Skeletal muscle tissue (tissue), 4 donors: ENCODE results near the gene FBRSL1. TPM values are rescaled to one million over a fixed set of nuclear protein-coding genes. Genes with fewer than 3 reads are reported as not detected.
"Not testable (repeated sequence)": the region's sequence is repeated elsewhere in the genome, so short reads cannot be mapped to it uniquely, and the experiment has no call there.

Source experiments
- H3K27ac ChIP-seq: one replicate; pipeline ENCODE4 v1.7.0; 2013; ENCODE audit warnings: mild to moderate bottlenecking, low read depth, low read length, inconsistent platforms
- H3K27me3 ChIP-seq, 3 donors: one replicate each; pipeline ENCODE4 v1.7.0; 2013; ENCODE audit warnings: low read length in 3 of 3; ENCODE audit not compliant: control insufficient read depth in 3 of 3, insufficient read depth in 3 of 3
- H3K36me3 ChIP-seq, 3 donors: one replicate each; pipeline ENCODE4 v1.7.0; 2013; ENCODE audit warnings: low read length in 3 of 3; ENCODE audit not compliant: control insufficient read depth in 3 of 3, insufficient read depth in 3 of 3
- H3K4me1 ChIP-seq, 3 donors: one replicate each; pipeline ENCODE4 v1.7.0; 2013; ENCODE audit warnings: low read length in 3 of 3, mild to moderate bottlenecking in 3 of 3; ENCODE audit not compliant: control insufficient read depth in 3 of 3, insufficient read depth in 3 of 3
- H3K4me3 ChIP-seq, 3 donors: one replicate each; pipeline ENCODE4 v1.7.0; 2013; ENCODE audit warnings: low read length in 3 of 3
- H3K9ac ChIP-seq, 3 donors: one replicate each; pipeline ENCODE4 v1.7.0; 2013; ENCODE audit warnings: low read length in 3 of 3, mild to moderate bottlenecking in 3 of 3, moderate library complexity in 2 of 3, low read depth in 1 of 3
- H3K9me3 ChIP-seq, 3 donors: one replicate each; pipeline ENCODE4 v1.7.0; 2013; ENCODE audit warnings: low read length in 3 of 3; ENCODE audit not compliant: control insufficient read depth in 3 of 3
- total RNA-seq: library from RNA; depleted of rRNA; stranded (reverse); fragments of >200 nt; gene quantifications from one replicate; pipeline ENCODE4 v1.2.3, GENCODE V29; 2014
- donor health status: Osteomylitis.

Gene FBRSL1
- 6.8 TPM for total RNA-seq

DNA sequence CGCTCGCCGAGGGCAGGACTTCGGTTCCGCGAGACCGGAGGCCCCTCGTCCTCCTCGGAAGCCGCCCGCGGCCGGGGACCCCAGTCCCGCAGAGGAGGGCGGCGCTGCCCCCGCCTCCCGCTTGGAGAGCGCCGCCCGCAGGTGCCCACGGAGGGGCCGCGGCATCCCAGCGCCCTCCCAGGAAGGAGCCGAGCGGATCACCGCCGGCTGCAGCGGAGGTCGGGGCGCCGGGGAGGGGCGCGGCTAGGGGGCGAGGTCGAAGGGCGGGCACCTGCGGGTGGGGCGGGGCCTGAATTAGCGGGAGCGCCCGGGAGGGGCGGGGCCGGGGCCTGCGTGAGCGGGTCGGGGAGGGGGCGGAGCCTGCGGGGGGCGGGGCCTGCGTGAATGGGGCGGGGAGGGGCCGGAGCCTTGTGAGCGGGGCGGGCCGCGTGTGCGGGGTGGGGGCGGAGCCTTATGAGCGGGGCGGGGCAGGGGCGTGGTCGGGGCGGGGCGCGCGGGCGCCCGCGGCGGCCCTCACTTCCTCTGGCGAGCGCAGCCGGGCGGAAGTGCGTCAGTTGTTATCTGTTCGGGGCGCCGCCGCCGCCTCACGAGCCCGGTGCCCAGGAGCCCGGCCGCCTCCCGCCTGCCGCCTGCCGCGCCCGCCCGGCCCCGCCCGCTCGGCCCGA is at the start of gene FBRSL1:
Gene FBRSL1 (plus strand): TSS at position 550 of the 665 bp plus-strand sequence.
- peak within 1 kb of the TSS; percentile 36 for H3K27ac ChIP-seq
- H3K9ac ChIP-seq, result peak within 1 kb of the TSS; percentile 75 to 83 (median 80)
- H3K27me3 ChIP-seq, result no peaks in the 10 kb centered on the region
- H3K4me1 ChIP-seq, result peaks cover 40 to 45% (median 41%) of the 10 kb centered on the region in 3 donors
- H3K36me3 ChIP-seq, result peaks cover 2 to 5% (median 5%) of the 10 kb centered on the region in 3 donors
- H3K4me3 ChIP-seq, result peak within 1 kb of the TSS; percentile 74 to 83 (median 81)
- no peaks in the 10 kb centered on the region for H3K9me3 ChIP-seq

DNA sequence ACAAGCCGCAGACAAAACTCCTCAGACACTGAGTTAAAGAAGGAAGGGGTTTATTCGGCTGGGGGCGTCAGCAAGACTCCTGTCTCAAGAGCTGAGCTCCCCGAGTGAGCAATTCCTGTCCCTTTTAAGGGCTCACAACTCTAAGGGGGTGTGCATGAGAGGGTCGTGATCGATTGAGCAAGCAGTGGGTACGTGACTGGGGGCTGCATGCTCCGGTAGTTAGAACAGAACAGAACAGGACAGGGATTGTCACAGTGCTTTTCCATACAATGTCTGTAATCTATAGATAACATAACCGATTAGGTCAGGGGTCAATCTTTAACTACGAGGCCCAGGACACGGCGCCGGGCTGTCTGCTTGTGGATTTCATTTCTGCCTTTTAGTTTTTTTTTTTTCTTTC is 49.5 kb upstream of the FBRSL1 start:
- not testable (repeated sequence) for H3K4me3 ChIP-seq, H3K9me3 ChIP-seq, H3K36me3 ChIP-seq, H3K4me1 ChIP-seq, H3K27ac ChIP-seq, H3K9ac ChIP-seq
- H3K27me3 ChIP-seq, result peaks cover 11 to 60% (median 38%) of the 10 kb centered on the region in 3 donors

DNA sequence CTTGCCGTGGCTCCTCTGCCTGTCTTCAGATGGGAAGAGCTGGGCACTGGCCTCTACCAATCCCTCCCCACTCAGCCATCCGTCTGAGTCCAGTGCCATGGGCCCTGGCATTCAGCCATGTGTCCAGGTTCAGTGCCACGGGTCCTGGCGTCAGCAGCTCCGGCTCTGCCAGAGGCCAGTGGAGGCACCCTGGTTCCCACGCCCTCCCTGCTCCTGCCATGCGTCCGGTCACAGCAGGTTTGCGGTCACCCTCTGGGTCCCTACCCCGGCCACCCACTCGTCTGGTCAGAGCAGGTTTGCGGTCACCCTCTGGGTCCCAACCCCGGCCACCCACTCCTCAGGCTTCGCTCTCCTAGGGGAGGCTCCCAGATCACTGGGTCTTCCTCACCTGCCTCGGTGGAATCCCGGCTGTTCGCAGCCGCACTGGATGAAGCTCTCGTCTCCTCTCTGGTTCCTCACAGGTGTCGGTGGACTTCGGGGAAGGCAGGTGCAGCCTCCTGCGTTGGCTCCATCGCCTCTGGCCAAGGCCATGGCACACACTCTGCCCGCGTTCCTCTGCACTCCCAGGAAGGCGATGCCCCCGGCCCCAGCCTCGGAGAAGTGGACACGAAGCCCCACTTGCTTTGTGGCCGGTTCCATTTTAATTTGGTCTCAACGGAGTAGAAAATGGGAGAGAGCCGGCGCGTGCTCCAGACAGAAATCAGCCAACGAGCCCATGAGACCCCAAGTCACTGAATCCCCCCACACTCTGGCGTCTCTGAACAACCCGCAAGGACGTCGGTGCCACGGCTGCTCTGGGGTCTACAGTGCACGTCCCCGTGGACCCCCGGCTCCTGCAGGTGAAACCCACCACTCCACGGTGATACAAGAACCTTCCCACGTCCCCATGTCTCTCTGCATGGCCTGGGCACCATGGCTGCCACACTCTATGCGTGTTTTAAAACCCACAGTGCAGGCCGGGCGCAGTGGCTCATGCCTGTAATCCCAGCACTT is 47.8 kb upstream of the FBRSL1 start:
- no peak overlapping the region for H3K4me3 ChIP-seq
- no peaks in the 10 kb centered on the region for H3K36me3 ChIP-seq
- no peaks in the 10 kb centered on the region for H3K9me3 ChIP-seq
- no peak overlapping the region for H3K9ac ChIP-seq
- peaks cover 10 to 55% (median 33%) of the 10 kb centered on the region in 3 donors for H3K27me3 ChIP-seq
- no peaks in the 10 kb centered on the region for H3K4me1 ChIP-seq
- no peak overlapping the region for H3K27ac ChIP-seq

DNA sequence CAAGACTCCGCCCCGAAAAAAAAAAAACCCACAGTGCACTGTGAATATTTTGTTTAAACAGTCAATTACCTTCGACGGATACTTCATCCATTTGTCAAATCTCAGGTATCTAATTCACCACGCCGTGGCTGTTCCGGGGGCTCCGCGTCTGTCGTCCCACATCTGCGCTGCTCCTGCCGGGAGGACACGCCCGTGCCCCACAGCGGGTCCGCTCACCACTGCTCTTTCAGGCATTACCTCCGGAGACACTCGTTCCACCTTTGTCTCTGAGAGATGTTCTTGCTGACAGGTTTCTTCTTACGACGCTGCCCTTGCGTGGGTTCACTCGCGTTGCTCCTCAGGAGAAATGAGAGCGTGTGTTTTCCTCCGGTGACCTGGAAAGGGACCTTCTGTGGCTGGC is 46.9 kb upstream of the FBRSL1 start:
- Histone ChIP-seq H3K27ac (no peak overlapping the region), H3K27me3 (peaks cover 6 to 54% (median 30%) of the 10 kb centered on the region in 3 donors), H3K4me1 (no peaks in the 10 kb centered on the region), H3K36me3 (no peaks in the 10 kb centered on the region), H3K4me3 (no peak overlapping the region), H3K9me3 (no peaks in the 10 kb centered on the region), H3K9ac (no peak overlapping the region)

DNA sequence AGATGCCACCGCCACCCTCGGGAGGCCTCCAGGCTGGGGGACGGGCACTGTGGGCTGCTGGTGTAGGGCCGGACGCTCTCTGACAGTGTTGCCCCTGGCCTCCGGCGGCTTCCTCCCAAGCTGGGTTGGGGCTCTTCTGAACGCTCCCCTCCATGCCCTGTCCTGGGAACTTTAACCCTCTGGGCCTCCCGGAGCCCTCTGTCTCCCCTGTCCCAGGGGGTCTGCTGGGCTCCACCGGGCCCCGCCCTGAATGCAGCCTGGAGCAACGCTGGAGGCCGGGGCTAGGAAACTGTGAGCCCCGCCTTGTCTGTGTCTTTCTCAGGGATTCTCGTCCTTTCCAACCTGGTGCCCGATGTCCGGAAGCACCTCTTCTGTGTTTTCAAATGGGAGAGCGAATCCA is 45.7 kb upstream of the FBRSL1 start:
- no peaks in the 10 kb centered on the region for H3K36me3 ChIP-seq
- no peaks in the 10 kb centered on the region for H3K4me1 ChIP-seq
- H3K9ac ChIP-seq, result no peak overlapping the region
- H3K4me3 ChIP-seq, result no peak overlapping the region
- peaks cover 6 to 56% (median 37%) of the 10 kb centered on the region in 3 donors for H3K27me3 ChIP-seq
- H3K9me3 ChIP-seq, result no peaks in the 10 kb centered on the region
- H3K27ac ChIP-seq, result no peak overlapping the region

DNA sequence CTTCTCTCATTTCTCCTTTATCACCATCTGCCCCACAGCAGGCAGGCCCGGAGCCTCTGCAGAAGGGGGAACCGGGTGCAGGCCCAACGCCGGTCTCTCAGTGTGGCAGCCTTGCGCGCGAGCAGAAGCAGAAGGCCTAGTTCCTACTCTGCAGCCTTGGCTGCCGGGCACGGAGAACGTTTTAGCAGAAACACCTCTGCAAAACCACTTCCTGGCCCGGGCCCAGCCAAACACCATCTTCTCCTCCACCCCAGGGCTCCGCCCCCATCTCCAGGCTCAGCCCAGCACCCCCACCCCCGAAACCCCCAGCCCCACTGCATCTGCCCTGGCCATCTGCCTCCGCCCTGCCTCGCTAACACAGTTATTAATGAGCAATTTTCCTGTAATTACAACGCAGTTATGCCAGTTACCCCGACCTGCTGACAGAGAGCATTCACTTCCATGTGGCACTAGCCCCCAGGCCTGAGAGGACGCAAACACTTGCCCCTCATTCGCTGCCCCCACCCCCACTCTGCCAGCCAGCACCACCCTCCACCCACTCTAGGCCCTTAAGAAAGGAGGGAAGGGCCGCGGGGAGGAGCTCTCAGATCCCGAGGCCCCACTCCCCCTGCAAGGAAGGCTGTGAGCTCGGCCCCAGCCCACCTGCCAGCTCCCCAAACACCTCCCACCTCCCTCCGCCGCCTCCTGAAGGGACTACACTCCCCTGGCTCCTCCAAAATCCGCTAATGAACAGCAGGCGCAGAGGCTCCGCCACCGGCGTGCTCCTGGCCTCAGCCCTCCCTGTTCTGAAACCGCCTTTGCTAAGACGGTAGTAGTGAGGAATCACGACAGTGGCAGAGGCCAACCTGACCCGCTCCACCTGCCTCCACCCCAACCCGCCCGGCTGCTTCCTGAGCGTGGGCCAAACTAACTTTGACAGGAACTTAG is 44.7 kb upstream of the FBRSL1 start:
- Histone ChIP-seq H3K9ac (peak overlapping the region in 2 of 3 donors; percentile 25 to 57), H3K4me1 (no peaks in the 10 kb centered on the region), H3K4me3 (peak overlapping the region in 2 of 3 donors; percentile 40 to 49), H3K27me3 (peaks cover 11 to 57% (median 42%) of the 10 kb centered on the region in 3 donors), H3K36me3 (no peaks in the 10 kb centered on the region), H3K27ac (peak overlapping the region; percentile 44), H3K9me3 (no peaks in the 10 kb centered on the region)

DNA sequence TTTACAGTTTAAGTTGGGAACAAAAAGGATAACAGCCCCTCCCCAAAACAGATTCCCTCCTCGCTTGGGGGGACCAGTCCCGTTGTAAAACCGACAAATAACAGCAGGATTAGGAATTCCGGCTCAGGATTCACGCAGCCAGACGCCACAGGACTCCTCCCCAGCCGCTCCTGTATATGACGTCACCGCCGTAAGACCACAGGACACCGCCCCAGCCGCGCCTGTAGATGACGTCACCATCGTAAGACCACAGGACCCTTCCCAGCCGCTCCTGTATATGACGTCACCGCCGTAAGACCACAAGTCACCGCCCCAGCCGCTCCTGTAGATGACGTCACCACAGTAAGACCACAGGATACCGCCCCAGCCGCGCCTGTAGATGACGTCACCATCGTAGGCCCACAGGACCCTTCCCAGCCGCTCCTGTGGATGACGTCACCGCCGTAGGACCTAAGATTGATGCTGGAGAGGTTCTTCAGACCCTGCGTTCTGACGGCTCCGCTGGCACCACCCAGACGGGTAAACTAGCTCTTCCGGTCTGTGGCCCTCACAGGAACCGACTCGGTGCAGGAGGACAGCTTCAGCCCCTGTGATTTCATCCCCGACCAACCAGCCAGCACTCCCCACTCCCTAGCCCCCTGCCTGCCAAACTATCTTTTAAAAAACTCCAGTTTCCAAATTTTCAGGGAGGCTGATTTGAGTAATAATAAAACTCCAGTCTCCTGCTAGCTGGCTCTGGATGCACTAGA is 43.9 kb upstream of the FBRSL1 start:
- peaks cover 19 to 62% (median 48%) of the 10 kb centered on the region in 3 donors for H3K27me3 ChIP-seq
- no peaks in the 10 kb centered on the region for H3K4me1 ChIP-seq
- peak overlapping the region in 1 of 3 donors; percentile 25 for H3K9ac ChIP-seq
- H3K36me3 ChIP-seq, result no peaks in the 10 kb centered on the region
- H3K27ac ChIP-seq, result peak overlapping the region; percentile 44
- no peaks in the 10 kb centered on the region for H3K9me3 ChIP-seq
- H3K4me3 ChIP-seq, result peak overlapping the region; percentile 13 to 49 (median 40)

DNA sequence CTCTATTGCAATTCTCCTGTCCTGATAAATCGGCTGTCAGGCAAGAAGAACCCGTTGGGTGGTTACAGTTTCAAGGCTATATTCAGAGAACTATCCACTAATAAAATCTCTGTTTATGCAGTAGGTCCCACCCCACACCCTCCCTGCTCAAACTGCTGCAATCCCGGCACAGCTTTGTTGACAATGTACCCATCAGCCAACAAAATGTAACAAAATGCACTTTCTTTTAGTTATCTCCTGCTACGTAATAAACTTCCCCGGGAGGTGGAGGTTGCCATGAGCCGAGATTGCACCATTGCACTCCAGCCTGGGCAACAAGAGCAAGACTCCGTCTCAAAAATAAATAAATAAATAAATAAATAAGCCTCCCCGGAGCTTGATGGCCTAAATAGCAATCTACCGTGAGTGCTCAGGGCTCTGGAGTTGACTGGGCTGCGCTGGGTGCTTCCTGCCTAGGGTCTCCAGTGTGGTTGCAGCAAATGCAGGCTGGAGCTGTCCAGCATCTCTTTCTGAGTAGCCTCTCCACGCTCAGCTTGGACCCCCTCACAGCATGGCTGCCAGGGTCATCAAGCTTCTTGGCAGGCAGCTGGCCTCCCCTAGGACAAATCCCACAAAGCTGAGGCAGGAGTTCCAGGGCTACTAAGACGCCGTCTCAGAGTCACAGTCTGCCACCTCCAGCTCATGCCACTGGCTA is 43.2 kb upstream of the FBRSL1 start:
- Histone ChIP-seq H3K4me1 (no peaks in the 10 kb centered on the region), H3K4me3 (no peak overlapping the region), H3K27ac (peak overlapping the region; percentile 44)

More for the DNA sequence above, 43.2 kb upstream of the FBRSL1 start:
- Histone ChIP-seq H3K9me3 (no peaks in the 10 kb centered on the region), H3K27me3 (peaks cover 20 to 61% (median 45%) of the 10 kb centered on the region in 3 donors), H3K36me3 (no peaks in the 10 kb centered on the region), H3K9ac (no peak overlapping the region)
